Neuronal stem cell (in vitro differentiated cells): ENCODE results near the gene RHOBTB3.

Experiments used
- DNase-seq: peaks from one replicate; pipeline ENCODE4 v3.0.0-alpha.2; 2013; ENCODE audit warnings: low spot score
- H2AFZ ChIP-seq: one replicate; pipeline ENCODE4 v1.6.1; 2013; ENCODE audit warnings: mild to moderate bottlenecking, low read length, inconsistent platforms
- H2AK5ac ChIP-seq: 2 replicates; pipeline ENCODE4 v1.6.1; 2013; ENCODE audit warnings: low read depth, mild to moderate bottlenecking, inconsistent platforms, low read length, moderate library complexity, mixed read lengths
- H2BK120ac ChIP-seq: 2 replicates; pipeline ENCODE4 v1.6.1; 2013; ENCODE audit warnings: low read depth, mild to moderate bottlenecking, inconsistent platforms, low read length, moderate library complexity, mixed read lengths
- H2BK12ac ChIP-seq: one replicate; pipeline ENCODE4 v1.6.1; 2013; ENCODE audit warnings: low read length, inconsistent platforms
- H2BK15ac ChIP-seq: 2 replicates; pipeline ENCODE4 v1.6.1; 2013; ENCODE audit warnings: mild to moderate bottlenecking, low read length, inconsistent platforms, mixed read lengths
- H2BK5ac ChIP-seq: one replicate; pipeline ENCODE4 v1.6.1; 2013; ENCODE audit warnings: inconsistent platforms, mild to moderate bottlenecking, low read length, moderate library complexity
- H3K14ac ChIP-seq: one replicate; pipeline ENCODE4 v1.6.1; 2013; ENCODE audit warnings: low read length, inconsistent platforms
- H3K18ac ChIP-seq: 2 replicates; pipeline ENCODE4 v1.6.1; 2013; ENCODE audit warnings: low read length, inconsistent platforms
- H3K23ac ChIP-seq: 2 replicates; pipeline ENCODE4 v1.6.1; 2013; ENCODE audit warnings: low read depth, mild to moderate bottlenecking, mixed read lengths, low read length, inconsistent platforms; ENCODE audit not compliant: poor library complexity
- H3K27ac ChIP-seq: replicated peaks from 3 replicates; pipeline ENCODE4 v1.5.1; 2013; ENCODE audit warnings: low read length, inconsistent platforms
- H3K27me3 ChIP-seq, 3 experiments: 2 replicates each; pipeline ENCODE4 v1.6.1; 2013; ENCODE audit warnings: low read length in 3 of 3, mild to moderate bottlenecking in 2 of 3, inconsistent platforms in 1 of 3, low read depth in 1 of 3, mixed read lengths in 1 of 3, moderate library complexity in 1 of 3; ENCODE audit not compliant: control insufficient read depth in 3 of 3, insufficient read depth in 3 of 3
- H3K36me3 ChIP-seq, 2 donors: replicated peaks in 1 of 2; 2 replicates each; pipeline ENCODE4 v1.6.1; 2013; ENCODE audit warnings: low read length in 2 of 2; ENCODE audit not compliant: control insufficient read depth in 2 of 2, insufficient read depth in 2 of 2
- H3K4ac ChIP-seq: 2 replicates; pipeline ENCODE4 v1.6.1; 2013; ENCODE audit warnings: inconsistent platforms, mild to moderate bottlenecking, low read length, moderate library complexity
- H3K4me1 ChIP-seq, 2 donors: 1 replicate in 1 of 2; 2 replicates in 1 of 2; pipeline ENCODE4 v1.6.1; 2013; ENCODE audit warnings: low read length in 2 of 2, low read depth in 1 of 2; ENCODE audit not compliant: control insufficient read depth in 2 of 2, insufficient read depth in 1 of 2
- H3K4me2 ChIP-seq: one replicate; pipeline ENCODE4 v1.6.1; 2013; ENCODE audit warnings: mild to moderate bottlenecking, low read length, inconsistent platforms; ENCODE audit not compliant: insufficient read depth, poor library complexity, severe bottlenecking
- H3K4me3 ChIP-seq, 2 donors: 2 replicates each; pipeline ENCODE4 v1.5.1; 2013; ENCODE audit warnings: low read length in 2 of 2, mild to moderate bottlenecking in 2 of 2, inconsistent platforms in 1 of 2, moderate library complexity in 1 of 2
- H3K79me1 ChIP-seq: one replicate; pipeline ENCODE4 v1.6.1; 2013; ENCODE audit warnings: low read depth, mild to moderate bottlenecking, inconsistent platforms, low read length, moderate library complexity
- H3K9ac ChIP-seq: one replicate; pipeline ENCODE4 v1.6.1; 2013; ENCODE audit warnings: mild to moderate bottlenecking, low read depth, low read length, inconsistent platforms; ENCODE audit not compliant: poor library complexity
- H3K9me3 ChIP-seq, 2 donors: replicated peaks in 1 of 2; 2 replicates each; pipeline versions ENCODE3 to v1.6.1; 2013; ENCODE audit warnings: low read length in 2 of 2, mild to moderate bottlenecking in 2 of 2, inconsistent platforms in 1 of 2, low read depth in 1 of 2, mixed read lengths in 1 of 2, moderate library complexity in 1 of 2; ENCODE audit not compliant: control insufficient read depth in 2 of 2, insufficient read depth in 1 of 2
- H4K8ac ChIP-seq: one replicate; pipeline ENCODE4 v1.6.1; 2013; ENCODE audit warnings: low read depth, mild to moderate bottlenecking, inconsistent platforms, low read length, moderate library complexity
- H4K91ac ChIP-seq: one replicate; pipeline ENCODE4 v1.6.1; 2013; ENCODE audit warnings: low read length, low read depth, mild to moderate bottlenecking, inconsistent platforms; ENCODE audit not compliant: poor library complexity
- WGBS, 2 donors: extraction: QIAGEN DNeasy Blood & Tissue Kit; methylation state at CpG; one replicate each; pipeline ENCODE4 v1.1.7; 2013; ENCODE audit warnings: missing lambda C conversion rate in 2 of 2, mixed read lengths in 1 of 2; ENCODE audit not compliant: insufficient read length in 2 of 2, insufficient replicate concordance in 1 of 2; ENCODE audit errors: extremely low coverage in 2 of 2; 5-methylcytosine and 5-hydroxymethylcytosine counted together

The RHOBTB3 gene

GRCh38 chr5:95743877-95744276 is 12.7 kb downstream of the RHOBTB3 start:
- Histone ChIP-seq H2BK15ac (no peak overlapping the region), H3K4me3 (no peak overlapping the region), H3K9me3 (peaks cover 0 to 2% of the 10 kb centered on the region in 2 donors), H2BK5ac (no peak overlapping the region), H3K27ac (no peak overlapping the region), H3K9ac (no peak overlapping the region), H3K79me1 (no peaks in the 10 kb centered on the region), H2BK12ac (no peak overlapping the region), H3K36me3 (peaks cover 0 to 98% of the 10 kb centered on the region in 2 donors), H4K8ac (no peak overlapping the region), H3K4ac (no peak overlapping the region), H3K14ac (no peak overlapping the region), H3K4me1 (no peaks in the 10 kb centered on the region), H2AK5ac (no peak overlapping the region), H3K4me2 (no peak overlapping the region), H3K27me3 (no peaks in the 10 kb centered on the region), H3K23ac (no peak overlapping the region), H4K91ac (no peak overlapping the region), H2AFZ (no peak overlapping the region), H2BK120ac (no peak overlapping the region), H3K18ac (no peak overlapping the region)
- no CpG with 5 or more reads among the region's 1 CpG for WGBS, 2 donors
- no peak for DNase-seq

- H2BK5ac ChIP-seq, result no peak overlapping the region
These were observed 15.1 kb downstream of the RHOBTB3 start for GRCh38 chr5:95746194-95746593.

GRCh38 chr5:95746722-95747679 is 15.9 kb downstream of the RHOBTB3 start:
- H3K18ac ChIP-seq, result no peak overlapping the region

More at GRCh38 chr5:95746194-95746593, 15.1 kb downstream of the RHOBTB3 start:
- Histone ChIP-seq H3K4me1 (no peaks in the 10 kb centered on the region), H3K14ac (no peak overlapping the region), H4K91ac (no peak overlapping the region), H3K27ac (no peak overlapping the region), H3K27me3 (no peaks in the 10 kb centered on the region), H3K36me3 (peaks cover 0 to 98% of the 10 kb centered on the region in 2 donors), H3K9ac (no peak overlapping the region), H3K9me3 (peaks cover 0 to 2% of the 10 kb centered on the region in 2 donors), H2BK15ac (no peak overlapping the region), H2AK5ac (no peak overlapping the region), H3K18ac (no peak overlapping the region), H3K4me2 (no peak overlapping the region), H2BK12ac (no peak overlapping the region), H3K23ac (no peak overlapping the region), H2BK120ac (no peak overlapping the region), H3K4me3 (no peak overlapping the region), H3K79me1 (no peaks in the 10 kb centered on the region), H4K8ac (no peak overlapping the region), H2AFZ (no peak overlapping the region), H3K4ac (no peak overlapping the region)
- no peak for DNase-seq

GRCh38 chr5:95748133-95748532 is 17.0 kb downstream of the RHOBTB3 start:
- H3K9me3 ChIP-seq, result peaks cover 0 to 5% of the 10 kb centered on the region in 2 donors

More at GRCh38 chr5:95746722-95747679, 15.9 kb downstream of the RHOBTB3 start:
- no peak overlapping the region for H3K4me2 ChIP-seq
- H3K9me3 ChIP-seq, result peaks cover 0 to 5% of the 10 kb centered on the region in 2 donors
- H3K79me1 ChIP-seq, result no peaks in the 10 kb centered on the region
- no peaks in the 10 kb centered on the region for H3K27me3 ChIP-seq
- no peak overlapping the region for H2BK12ac ChIP-seq
- no peak overlapping the region for H2AK5ac ChIP-seq
- H3K4me3 ChIP-seq, result no peak overlapping the region
- DNase-seq, result no peak
- H2BK120ac ChIP-seq, result no peak overlapping the region
- no peak overlapping the region for H4K8ac ChIP-seq
- no peak overlapping the region for H3K9ac ChIP-seq
- H2BK5ac ChIP-seq, result no peak overlapping the region
- H3K4me1 ChIP-seq, result no peaks in the 10 kb centered on the region
- H3K4ac ChIP-seq, result no peak overlapping the region
- no peak overlapping the region for H3K14ac ChIP-seq
- H3K23ac ChIP-seq, result no peak overlapping the region
- no peak overlapping the region for H2BK15ac ChIP-seq
- no peak overlapping the region for H4K91ac ChIP-seq
- no CpG with 5 or more reads among the region's 8 CpGs for WGBS, 2 donors
- no peak overlapping the region for H2AFZ ChIP-seq
- H3K36me3 ChIP-seq, result peaks cover 0 to 98% of the 10 kb centered on the region in 2 donors
- H3K27ac ChIP-seq, result no peak overlapping the region

More at GRCh38 chr5:95748133-95748532, 17.0 kb downstream of the RHOBTB3 start:
- H3K14ac ChIP-seq, result no peak overlapping the region
- H3K9ac ChIP-seq, result no peak overlapping the region
- H4K91ac ChIP-seq, result no peak overlapping the region
- peaks cover 0 to 99% of the 10 kb centered on the region in 2 donors for H3K36me3 ChIP-seq
- no peak overlapping the region for H3K4me3 ChIP-seq
- H2AFZ ChIP-seq, result no peak overlapping the region
- H3K4me2 ChIP-seq, result no peak overlapping the region
- no peak overlapping the region for H3K27ac ChIP-seq
- no peak overlapping the region for H2BK120ac ChIP-seq
- no peak overlapping the region for H3K18ac ChIP-seq
- no peaks in the 10 kb centered on the region for H3K79me1 ChIP-seq
- H3K27me3 ChIP-seq, result no peaks in the 10 kb centered on the region
- no peak overlapping the region for H3K23ac ChIP-seq
- no CpG with 5 or more reads among the region's 2 CpGs for WGBS, 2 donors
- H2BK12ac ChIP-seq, result no peak overlapping the region
- DNase-seq, result no peak
- H3K4ac ChIP-seq, result no peak overlapping the region
- H2BK15ac ChIP-seq, result no peak overlapping the region
- no peaks in the 10 kb centered on the region for H3K4me1 ChIP-seq
- H2BK5ac ChIP-seq, result no peak overlapping the region
- H2AK5ac ChIP-seq, result no peak overlapping the region
- no peak overlapping the region for H4K8ac ChIP-seq
